Activated CD4-positive, alpha-beta T cell treated with anti-CD3 and anti-CD28 coated beads, Interleukin-2, amount 50 U/mL, for 4 hours (primary cell): ENCODE measurements around the gene YAF2.

ENCODE experiments used
- DNase-seq, 2 experiments: peaks; one replicate each; pipeline ENCODE4 v3.0.0-alpha.2; 2020

The YAF2 gene, protein sequence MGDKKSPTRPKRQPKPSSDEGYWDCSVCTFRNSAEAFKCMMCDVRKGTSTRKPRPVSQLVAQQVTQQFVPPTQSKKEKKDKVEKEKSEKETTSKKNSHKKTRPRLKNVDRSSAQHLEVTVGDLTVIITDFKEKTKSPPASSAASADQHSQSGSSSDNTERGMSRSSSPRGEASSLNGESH

DNA sequence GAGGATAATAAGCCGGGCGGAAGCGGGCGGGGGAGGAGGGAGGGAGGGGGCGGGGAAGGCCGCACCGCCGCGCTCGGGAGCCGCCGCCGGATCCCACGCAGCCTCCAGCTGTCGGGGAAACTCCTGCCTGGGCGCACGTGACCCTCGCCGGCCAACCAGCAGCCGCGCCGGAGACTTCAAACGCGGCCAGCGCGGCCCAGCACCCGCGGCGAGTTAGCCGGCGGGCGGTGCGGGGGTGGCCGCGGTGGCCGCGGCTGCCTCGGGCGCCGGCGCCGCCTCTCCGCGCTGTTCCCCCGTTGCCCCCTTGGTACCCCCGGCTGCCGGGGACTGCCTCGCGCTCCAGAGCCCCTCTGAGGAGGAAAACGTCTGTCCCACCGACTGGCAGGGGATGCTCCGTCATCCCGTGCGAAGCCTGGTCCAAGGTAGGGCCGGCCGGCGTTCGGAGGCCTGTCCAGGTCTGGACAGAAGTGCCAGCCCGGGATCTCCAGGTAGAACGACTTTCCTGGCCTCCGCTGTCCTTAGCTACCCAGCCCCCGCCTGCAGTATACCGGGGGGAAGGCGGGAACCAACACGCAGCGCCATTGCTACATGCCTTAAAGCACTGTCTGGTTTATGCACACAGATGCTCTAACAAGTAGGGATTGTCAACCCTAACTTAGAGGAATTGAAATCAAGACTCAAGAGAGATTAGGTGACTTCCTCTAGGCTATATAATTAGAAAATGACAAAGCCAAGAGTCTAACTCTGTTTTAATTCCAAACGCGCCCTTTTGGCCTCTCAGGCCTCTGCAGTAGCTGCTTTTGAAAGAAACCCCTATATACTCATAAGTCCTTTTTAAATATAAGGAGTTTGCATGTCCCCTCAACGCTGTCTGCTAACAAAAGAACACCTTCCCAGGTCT is at the start of gene YAF2:
YAF2 (minus strand) TSS at position 9 of the 901 bp plus-strand sequence. CDS start 68 bp downstream, outside the sequence.
- DNase-seq: peak; percentile 78 to 83

DNA sequence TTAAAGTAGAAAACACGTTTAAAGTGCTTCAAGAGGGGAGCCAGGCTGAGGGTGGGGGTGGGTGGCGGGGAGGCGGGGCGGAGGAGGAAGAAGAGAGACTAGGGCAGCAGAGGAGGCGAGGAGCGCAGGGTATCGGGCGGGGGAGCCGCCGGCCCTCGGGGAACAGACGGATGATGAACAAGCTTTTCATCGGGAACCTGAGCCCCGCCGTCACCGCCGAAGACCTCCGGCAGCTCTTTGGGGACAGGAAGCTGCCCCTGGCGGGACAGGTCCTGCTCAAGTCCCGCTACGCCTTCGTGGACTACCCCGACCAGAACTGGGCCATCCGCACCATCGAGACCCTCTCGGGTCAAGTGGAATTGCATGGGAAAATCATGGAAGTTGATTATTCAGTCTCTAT is 48.7 kb upstream of the YAF2 start:
- no peak for DNase-seq

DNA sequence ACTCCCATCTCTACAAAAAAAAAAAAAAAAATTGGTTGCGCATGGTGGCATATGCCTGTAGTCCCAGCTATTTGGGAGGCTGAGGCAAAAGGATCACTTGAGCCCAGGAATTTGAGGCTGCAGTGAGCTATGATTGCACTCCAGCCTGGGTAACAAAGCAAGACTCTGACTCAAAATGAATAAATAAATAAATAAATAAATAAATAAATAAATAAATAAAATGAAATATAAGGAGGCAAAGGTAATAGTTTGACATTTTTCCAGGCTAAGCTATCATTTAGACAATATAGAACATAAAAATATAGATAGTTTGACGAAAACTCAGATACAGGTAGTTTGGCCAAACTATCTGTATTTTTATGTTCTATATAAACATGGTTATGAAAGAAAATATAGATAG is 47.4 kb upstream of the YAF2 start:
- no peak for DNase-seq

DNA sequence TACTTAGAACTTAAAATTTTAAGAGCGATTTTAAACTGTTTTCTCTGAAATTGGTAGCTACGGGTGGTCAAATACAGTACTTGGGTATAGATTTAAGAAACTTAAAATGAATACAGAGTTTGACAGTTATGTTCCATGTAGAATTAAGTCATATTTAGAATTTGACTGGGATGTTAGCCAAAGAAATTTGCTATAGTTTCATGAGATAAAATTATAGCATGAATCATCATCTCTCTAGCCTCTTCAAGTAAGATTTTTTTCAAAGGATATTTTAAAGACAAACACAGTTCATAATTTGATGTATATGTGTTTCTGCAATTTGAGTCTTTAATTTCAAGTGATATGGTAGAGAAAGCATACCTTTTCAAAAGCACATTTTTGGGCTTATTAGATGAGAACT is 46.8 kb upstream of the YAF2 start:
- DNase-seq: no peak

DNA sequence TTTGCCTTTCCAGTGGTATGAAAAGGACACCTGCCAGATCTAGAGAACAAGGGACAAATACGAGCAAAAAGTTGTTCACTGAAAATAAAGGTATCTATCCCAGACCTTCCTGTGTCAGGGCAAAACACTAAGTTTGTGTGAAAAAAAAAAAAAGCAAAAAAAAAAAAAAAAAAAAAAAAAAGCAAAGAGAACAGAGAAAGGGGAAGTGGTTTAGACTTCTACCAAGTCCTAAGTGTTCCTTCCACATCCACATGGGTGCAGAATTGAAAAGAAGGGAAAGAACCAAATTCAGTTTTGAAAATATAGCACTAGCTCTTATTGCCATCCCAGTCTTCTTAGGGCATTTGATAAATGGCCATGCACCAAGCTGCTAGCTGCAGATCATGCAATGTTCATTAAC is 46.1 kb upstream of the YAF2 start:
- DNase-seq: no peak

DNA sequence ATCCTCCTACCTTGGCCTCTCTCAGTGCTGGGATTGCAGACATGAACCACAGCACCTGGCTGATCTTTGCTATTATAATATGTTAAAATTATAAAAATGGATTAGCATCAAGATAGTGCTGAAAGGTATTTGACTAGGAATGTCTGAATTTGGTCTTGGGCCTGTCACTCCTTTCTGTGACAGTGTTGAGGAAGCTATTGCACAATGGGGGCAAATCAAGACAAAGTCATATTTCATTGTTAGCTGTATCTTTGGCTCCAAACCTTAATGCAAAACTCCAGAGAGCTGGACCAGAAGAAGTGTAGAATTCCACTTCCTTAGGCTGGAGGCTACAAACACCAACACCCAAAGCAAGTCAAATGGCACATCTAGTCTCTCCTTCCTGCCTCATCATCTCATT is 45.7 kb upstream of the YAF2 start:
- no peak for DNase-seq

DNA sequence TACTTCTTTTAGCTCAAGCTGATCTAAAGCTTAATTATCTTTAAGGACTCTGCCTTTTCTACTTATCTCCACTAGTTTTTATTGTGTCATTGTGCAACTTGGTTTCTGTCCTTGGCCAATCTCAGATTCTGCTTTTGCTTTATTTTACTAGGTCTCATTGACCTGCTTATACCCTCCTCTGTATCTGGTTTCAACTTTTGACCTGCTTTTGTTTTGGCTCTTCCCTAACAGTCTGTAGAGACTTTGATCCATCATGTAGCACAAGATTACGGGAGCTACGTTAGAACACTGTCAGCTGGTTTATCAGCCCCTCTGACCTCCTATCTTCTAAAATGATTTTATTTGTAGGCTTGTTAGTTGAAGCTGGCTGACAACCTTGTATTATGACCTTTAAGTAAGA is 44.2 kb upstream of the YAF2 start:
- no peak for DNase-seq

DNA sequence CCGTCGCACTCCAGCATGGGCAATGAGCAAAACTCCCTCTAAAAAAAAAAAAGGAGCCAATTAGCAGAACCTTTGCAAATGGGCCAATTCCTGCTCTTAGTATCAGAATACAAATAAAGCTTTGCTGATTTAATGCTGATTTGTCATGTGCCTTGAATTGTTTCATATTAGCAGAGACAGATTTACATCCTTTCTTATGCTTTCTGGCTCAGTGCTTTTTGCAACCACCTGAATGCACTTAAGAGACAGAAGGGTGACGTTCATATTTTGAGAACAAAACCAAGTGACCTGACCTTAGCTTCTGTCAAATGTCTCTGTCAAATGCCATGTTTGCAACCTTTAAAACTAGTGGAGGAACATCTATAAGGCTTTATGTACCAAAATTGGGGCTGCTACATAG is 43.8 kb upstream of the YAF2 start:
- DNase-seq: no peak

DNA sequence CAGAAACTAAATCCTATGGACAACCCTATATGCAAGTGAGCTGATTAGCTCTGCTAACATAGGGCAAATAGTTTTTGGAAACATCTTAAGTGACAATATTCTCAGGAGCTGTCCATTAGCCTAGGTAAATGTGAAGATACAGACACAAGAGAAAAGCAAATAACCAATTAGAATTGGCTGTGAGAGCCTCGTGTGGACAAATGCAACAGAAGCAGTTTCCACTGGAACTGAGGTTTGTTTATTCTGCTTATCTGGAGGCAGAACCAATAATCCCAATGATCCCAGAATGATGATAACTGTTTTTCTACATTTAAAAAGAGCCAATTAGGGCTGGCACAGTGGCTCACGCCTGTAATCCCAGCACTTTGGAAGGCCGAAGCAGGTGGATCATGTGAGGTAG is 43.2 kb upstream of the YAF2 start:
- no peak for DNase-seq

DNA sequence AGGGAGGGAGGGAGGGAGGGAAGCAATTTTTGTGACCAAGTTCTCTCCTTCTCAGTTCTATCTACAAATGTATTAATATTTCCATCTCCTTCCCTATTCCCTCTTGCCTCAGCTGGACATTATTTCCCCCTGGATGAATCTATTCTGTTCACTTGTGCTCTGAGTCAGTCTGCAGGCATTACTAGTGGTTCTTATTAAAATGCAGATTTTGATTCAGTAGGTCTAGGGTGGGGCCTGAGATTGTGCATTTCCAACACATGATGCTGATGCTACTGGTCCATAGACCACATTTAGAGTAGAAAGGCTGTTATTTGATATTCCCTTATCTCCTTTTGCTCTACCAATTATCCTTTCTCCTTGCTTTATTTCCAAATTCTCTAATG is 40.1 kb upstream of the YAF2 start:
- DNase-seq: no peak

DNA sequence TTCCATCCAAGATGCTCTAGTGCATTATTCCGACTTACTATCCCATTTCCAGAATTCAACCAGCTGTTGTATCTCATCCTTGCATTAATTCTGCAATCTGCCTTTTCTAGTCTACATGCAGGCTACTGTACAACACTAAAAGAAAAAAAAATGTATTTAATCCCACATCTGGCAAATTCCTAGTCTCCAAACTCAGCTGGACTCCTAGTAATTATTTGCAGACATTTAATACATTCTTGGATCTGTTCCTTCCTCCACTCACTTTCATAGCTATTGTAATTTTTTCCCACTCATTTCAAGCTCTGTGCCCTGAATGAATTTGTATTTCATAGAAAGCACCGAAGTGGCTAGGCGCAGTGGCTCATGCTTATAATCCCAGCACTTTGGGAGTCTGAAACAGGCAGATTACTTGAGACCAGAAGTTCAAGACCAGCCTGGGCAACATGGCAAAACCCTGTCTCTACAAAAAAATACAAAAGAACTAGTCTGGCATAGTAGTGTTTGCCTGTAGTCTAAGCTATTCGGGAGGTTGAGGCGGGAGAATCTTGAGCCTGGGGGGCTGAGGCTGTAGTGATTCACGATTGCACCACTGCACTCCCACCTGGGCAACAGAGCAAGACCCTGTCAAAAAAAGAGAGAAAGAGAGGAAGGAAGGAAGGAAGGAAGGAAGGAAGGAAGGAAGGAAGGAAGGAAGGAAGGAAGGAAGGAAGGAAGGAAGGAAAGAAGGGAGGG is 39.5 kb upstream of the YAF2 start:
- no peak for DNase-seq

DNA sequence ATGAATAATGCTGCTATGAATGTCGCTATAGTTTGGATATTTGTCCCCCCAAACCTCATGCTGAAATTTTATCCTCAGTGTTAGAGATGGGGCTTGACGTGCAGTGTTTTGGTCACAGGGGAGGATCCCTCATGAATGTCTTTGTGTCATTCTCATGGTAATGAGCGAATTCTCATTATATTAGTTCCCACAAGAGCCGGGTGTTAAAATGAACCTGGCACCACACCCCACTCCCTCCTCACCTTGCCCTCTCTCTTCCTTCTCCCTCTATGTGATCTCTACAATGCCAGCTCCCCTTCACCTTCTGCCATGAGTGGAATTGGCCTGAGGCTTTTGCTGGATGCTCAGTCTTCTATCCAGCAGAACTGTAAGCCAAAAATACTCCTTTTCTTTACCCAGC is 37.5 kb upstream of the YAF2 start:
- DNase-seq: no peak

DNA sequence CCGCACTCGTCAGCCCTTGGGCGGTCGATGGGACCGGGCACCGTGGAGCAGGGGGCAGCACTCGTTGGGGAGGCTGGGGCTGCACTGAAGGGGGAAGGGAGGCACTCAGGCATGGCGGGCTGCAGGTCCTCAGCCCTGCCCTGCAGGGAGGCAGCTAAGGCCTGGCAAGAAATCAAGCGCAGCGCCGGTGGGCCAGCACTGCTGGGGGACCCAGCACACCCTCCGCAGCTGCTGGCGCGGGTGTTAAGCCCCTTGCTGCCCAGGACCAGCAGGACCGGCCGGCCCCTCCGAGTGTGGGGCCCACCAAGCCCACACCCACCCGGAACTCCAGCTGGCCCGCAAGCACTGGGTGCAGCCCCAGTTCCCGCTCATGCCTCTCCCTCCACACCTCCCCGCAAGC is 35.7 kb upstream of the YAF2 start:
- no peak for DNase-seq

DNA sequence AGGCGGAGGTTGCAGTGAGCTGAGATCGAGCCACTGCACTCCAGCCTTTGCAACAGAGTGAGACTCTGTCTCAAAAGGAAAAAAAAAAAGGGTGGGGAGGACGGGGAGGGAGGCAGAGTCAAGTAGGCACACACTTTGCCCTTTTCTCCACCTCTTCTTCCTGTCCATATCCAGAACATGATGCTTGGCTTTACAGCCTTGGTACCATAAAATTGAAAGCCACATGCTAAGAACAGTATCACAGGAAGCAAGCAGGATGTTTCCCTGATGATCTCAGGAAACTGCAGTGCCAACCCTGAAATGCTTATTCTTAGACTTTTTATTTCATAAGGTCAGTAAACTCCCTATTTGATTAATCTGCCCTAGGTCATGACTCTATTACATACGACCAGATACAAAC is 32.5 kb upstream of the YAF2 start:
- DNase-seq: no peak

DNA sequence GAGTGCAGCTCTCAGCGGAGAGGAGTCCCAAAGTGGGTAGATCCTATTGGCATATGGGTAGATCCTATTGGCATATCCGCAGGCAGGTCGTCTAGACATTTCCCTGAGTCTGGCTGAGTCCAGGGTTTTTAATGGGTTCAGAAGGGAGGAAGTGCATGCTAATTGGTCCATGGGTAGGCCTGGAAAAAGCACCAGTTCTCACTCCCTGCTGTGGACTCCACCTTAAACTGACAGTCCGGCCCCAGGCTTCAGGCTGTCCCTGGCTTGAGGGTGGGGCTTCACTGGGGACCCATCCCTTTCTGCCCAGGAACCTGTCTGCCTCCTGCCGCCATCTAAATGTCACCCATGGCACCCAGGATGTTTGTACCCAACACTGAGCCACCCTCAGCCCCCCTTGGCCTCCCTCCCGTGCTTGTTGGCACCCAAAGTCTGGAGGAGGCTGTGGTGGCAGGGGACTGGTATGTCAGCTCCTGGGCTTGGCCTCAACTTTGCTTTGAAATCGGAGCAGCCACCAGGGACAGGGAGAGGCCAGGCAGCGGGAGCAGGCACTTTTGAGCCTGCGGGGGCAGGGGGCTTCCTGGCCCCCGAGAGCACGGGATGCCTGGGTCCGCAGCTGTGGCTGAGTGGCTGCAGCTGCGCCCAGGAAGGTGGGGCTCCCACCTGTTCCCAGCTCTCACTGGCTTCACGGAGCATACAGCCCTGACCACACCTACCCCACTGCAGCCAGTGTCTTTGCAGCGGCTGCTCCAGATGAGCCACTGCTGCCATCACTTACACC is 29.6 kb upstream of the YAF2 start:
- no peak for DNase-seq

DNA sequence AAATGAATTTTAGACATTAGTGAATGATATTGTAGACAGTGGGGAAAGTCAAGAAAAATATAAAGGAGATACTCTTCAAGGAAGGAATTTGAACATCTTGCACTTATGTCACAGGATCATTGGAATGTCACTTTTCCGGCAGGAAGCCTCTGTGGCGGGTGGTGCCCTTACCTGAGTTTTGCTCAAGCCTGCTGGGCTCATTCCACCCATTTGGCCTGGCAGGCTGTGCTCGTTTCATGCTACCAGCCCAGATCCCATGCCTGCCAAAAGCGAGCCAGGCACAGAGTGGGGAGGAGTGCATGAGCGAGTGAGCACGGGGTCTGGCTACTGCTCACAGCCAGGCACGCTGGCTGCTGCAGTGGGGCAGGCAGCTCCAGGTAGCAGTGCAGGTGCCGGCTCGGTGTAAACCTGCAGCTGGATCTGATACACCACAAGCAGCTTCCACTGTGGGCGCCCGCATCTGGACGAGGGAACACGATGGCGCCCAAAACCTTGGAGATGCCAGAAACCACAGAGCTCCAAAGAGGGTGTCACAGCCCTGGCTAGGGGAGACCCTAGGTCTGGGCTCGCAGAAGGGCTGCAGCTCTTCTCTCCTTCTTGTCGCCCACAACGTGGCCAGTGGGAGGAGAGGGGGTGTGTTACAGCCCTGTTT is 28.7 kb upstream of the YAF2 start:
- DNase-seq: no peak

DNA sequence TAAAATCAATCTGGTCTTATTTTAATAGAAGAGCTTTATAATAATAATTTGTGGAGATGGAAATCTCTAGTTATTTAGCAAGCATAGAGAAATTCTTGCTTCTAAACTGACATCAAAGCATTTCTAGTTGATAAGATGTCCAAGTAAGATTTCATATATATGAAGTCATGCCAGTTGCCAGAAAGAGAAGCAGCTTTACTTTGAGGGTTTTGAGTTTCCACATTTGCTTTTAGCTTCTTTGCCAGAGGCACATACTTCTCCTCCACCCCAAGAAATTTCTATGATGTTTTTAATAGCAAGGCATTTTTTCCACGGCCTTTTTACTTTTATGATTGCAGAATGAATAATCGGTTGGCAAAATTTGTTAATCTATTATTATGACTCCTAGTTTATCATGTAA is 24.2 kb upstream of the YAF2 start:
- DNase-seq: no peak

DNA sequence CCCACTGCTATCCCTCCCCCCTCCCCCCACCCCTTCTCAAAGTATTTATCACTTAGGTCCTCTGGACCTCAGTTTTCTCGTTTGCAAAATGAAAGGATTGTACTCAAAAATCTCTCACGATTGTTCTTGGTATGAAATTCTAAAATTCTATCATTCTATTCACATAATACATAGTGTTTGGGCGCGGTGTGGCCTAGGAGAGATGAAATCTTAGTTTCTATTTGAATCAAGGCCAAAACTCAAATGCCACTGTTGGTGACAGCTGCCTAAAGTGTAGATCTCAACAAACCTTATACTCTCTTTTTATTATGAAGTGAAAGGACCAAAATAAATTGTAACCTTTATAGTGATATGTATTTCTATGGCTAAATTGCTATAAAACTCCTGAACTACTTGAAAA is 23.7 kb upstream of the YAF2 start:
- DNase-seq: no peak

DNA sequence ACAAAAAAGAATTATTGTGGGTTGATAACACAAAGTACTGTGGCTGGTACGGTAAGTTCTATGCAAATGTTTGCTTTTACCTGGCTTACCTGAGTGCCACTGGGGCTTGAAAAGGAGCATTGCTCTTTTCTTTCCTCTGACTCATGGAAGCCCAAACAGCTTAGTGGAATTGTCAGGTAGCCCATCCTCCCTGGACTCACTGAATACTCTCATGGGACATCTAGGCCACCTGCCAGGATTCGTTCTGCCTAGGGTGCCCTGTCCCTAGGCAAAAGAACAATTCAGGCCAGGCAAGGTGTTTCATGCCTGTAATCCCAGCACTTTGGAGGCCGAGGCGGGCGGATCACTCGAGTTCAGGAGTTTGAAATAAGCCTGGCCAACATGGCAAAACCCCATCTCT is 22.5 kb upstream of the YAF2 start:
- no peak for DNase-seq

DNA sequence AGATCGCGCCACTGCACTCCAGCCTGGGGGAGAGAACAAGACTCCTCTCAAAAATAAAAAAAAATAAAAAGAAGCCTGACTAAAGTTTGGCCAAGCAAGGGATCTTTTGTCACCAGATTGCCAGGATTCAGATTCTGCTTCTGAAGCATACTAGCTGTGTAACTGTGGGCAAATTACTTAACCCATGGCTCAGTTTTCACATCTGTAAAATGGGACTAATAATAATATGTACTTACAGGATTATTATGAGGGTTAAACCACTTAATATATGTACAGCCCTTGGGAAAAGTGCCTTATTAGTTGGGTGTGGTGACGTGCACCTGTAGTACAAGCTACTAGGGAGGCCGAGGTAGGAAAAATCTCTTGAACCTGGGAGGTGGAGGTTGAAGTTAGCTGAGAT is 21.7 kb upstream of the YAF2 start:
- DNase-seq: no peak

DNA sequence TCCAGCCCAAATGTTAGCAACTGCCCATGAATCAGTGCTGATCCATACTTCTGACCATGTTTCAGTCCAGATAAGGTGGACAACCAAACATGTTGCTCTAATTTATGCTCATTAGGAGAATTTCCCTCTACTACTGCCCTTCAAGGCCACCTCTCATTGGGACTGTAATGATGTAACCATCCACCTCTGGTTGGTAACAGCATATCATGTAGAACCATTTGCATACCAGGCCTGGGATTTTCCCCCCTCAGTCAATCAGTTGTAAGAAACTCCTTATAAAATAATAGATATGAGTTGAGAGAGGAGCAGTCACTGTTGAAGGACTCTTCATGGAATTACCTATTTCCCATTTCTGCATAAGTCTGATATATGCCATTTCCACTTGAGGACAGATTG is 17.8 kb upstream of the YAF2 start:
- DNase-seq: no peak

DNA sequence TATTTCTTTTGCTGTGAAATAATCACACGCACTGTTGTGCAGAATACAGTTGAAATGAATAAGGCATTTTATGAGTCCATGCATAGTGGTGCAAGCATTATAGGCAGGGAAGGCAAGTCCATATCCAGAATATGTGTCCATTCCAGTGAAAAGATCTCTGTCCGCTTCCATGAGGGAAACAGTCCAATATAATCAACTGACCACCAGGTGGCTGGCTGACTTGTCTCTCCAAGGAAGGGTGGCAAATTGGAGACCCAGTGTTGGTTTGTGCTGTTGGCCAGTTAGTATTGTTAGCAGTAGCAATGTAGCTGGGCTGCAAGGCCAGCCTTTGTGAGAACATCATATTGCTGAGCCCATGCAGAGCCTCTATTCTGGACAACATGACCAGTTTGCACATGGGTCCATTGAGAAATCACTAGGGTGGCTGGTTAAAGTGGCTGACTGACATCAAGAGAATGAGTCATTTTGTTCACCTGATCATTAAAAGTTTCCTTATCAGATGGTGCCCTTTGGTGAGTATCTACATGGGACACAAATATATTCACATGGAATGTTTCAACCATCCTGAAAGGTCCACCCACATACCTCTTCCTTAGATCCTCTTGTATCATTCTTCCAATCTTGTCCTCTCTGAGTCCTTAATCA is 17.3 kb upstream of the YAF2 start:
- DNase-seq: no peak
